ENCODE data around the gene TBC1D7.

Gene TBC1D7

GRCh38 chr6:13260831-13261230, 67.5 kb downstream of the TBC1D7 start:
- H3K9ac ChIP-seq (ENCODE audit: low read length): peak overlapping the region; percentile 37
- H2AFZ ChIP-seq (ENCODE audit: low read depth, low read length, severe bottlenecking): peak overlapping the region; percentile 2
- H3K9me2 ChIP-seq (replicated peaks; ENCODE audit: insufficient read depth, low read length): no peaks in the 10 kb centered on the region
- no peak for TF ChIP-seq EZH2phosphoT487 (conservative IDR thresholded peaks at IDR 0.05; ENCODE audit: low read length)
- TF ChIP-seq CTCF (IDR thresholded peaks at IDR 0.05; ENCODE audit: insufficient read depth, low read length, poor library complexity, severe bottlenecking): no peak
- peak overlapping the region; percentile 62 for H3K4me2 ChIP-seq (ENCODE audit: low read depth, low read length, poor library complexity, severe bottlenecking)
- H3F3A ChIP-seq (ENCODE audit: insufficient read depth): peaks cover 51% of the 10 kb centered on the region
- H3K27me3 ChIP-seq (ENCODE audit: low read length): no peaks in the 10 kb centered on the region
- no peaks in the 10 kb centered on the region for H3K36me3 ChIP-seq (ENCODE audit: low read length)
- peak overlapping the region; percentile 90 for H3K27ac ChIP-seq (ENCODE audit: low read depth, low read length)
- no peaks in the 10 kb centered on the region for H4K20me1 ChIP-seq (ENCODE audit: low read depth, low read length)
- no peaks in the 10 kb centered on the region for H3K79me2 ChIP-seq (ENCODE audit: insufficient read depth, low read length)
- H3K4me3 ChIP-seq (ENCODE audit: insufficient read depth, low read length, poor library complexity, severe bottlenecking): peak overlapping the region; percentile 20
- H3K9me3 ChIP-seq (ENCODE audit: insufficient read depth, low read length): peaks cover 7% of the 10 kb centered on the region; the same call in 1 of the 2 replicates

- Histone ChIP-seq H3K4me3 (ENCODE audit: insufficient read depth, low read length, poor library complexity, severe bottlenecking) (peak overlapping the region; percentile 20), H4K20me1 (ENCODE audit: low read depth, low read length) (no peaks in the 10 kb centered on the region), H3K79me2 (ENCODE audit: insufficient read depth, low read length) (no peaks in the 10 kb centered on the region), H3F3A (ENCODE audit: insufficient read depth) (peaks cover 51% of the 10 kb centered on the region), H3K27ac (ENCODE audit: low read depth, low read length) (peak overlapping the region; percentile 90), H2AFZ (ENCODE audit: low read depth, low read length, severe bottlenecking) (peak overlapping the region; percentile 2), H3K27me3 (ENCODE audit: low read length) (no peaks in the 10 kb centered on the region), H3K9me2 (replicated peaks; ENCODE audit: insufficient read depth, low read length) (no peaks in the 10 kb centered on the region), H3K36me3 (ENCODE audit: low read length) (no peaks in the 10 kb centered on the region), H3K4me2 (ENCODE audit: low read depth, low read length, poor library complexity, severe bottlenecking) (peak overlapping the region; percentile 62), H3K9me3 (ENCODE audit: insufficient read depth, low read length) (peaks cover 7% of the 10 kb centered on the region; the same call in 1 of the 2 replicates), H3K9ac (ENCODE audit: low read length) (peak overlapping the region; percentile 37)
- TF ChIP-seq CTCF (IDR thresholded peaks at IDR 0.05; ENCODE audit: insufficient read depth, low read length, poor library complexity, severe bottlenecking): no peak
- TF ChIP-seq EZH2phosphoT487 (conservative IDR thresholded peaks at IDR 0.05; ENCODE audit: low read length): no peak
These were observed 68.2 kb downstream of the TBC1D7 start for GRCh38 chr6:13260101-13260598.

DNA sequence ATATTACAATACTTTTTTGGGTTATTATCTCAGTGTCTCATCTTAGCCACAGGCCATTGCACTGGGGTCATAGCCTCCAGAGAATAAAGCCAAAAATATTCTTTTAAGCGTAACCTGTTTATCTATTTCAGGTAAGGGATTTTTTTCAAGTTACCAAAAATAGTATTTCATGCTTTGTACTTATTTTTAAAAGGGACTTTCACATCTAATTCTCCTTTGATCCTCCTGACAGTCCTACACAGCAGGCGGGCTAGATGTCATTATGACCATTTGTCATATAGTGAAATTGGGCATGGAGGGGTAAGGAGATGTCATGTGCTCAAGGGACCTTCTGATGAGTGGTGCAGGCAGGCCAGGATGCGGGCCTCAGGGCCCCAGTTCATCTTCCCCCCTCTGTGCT, 68.9 kb downstream of the TBC1D7 start:
- Histone ChIP-seq H2AFZ (ENCODE audit: low read depth, low read length, severe bottlenecking) (no peak overlapping the region), H3K27me3 (ENCODE audit: low read length) (no peaks in the 10 kb centered on the region), H4K20me1 (ENCODE audit: low read depth, low read length) (no peaks in the 10 kb centered on the region), H3K27ac (ENCODE audit: low read depth, low read length) (peak overlapping the region; percentile 90), H3K36me3 (ENCODE audit: low read length) (no peaks in the 10 kb centered on the region), H3K4me2 (ENCODE audit: low read depth, low read length, poor library complexity, severe bottlenecking) (peak overlapping the region; percentile 62), H3K9me2 (replicated peaks; ENCODE audit: insufficient read depth, low read length) (no peaks in the 10 kb centered on the region), H3K4me3 (ENCODE audit: insufficient read depth, low read length, poor library complexity, severe bottlenecking) (no peak overlapping the region), H3K9me3 (ENCODE audit: insufficient read depth, low read length) (peaks cover 7% of the 10 kb centered on the region; the same call in 1 of the 2 replicates), H3K9ac (ENCODE audit: low read length) (0 out of 2 replicates have a peak overlapping the region, but pooled peaks have one; percentile 4), H3F3A (ENCODE audit: insufficient read depth) (peaks cover 51% of the 10 kb centered on the region), H3K79me2 (ENCODE audit: insufficient read depth, low read length) (no peaks in the 10 kb centered on the region)
- TF ChIP-seq CTCF (IDR thresholded peaks at IDR 0.05; ENCODE audit: insufficient read depth, low read length, poor library complexity, severe bottlenecking) (no peak), EZH2phosphoT487 (conservative IDR thresholded peaks at IDR 0.05; ENCODE audit: low read length) (no peak)

All from SU-DHL-6 (cell line).